ENCODE measurements around the gene ZNF837. TPM values are rescaled to one million over a fixed set of nuclear protein-coding genes. Genes with fewer than 3 reads are reported as not detected.

ZNF837 gene
- total RNA-seq, 1 donor from 2014 or later, result 2.4 TPM

- DNase-seq (ENCODE audit: low spot score in 2 of 2) (no peak), FAIRE-seq (no peak)
Observed at GRCh38 chr19:58326501-58326913, 54.3 kb downstream of the ZNF837 start.

DNA sequence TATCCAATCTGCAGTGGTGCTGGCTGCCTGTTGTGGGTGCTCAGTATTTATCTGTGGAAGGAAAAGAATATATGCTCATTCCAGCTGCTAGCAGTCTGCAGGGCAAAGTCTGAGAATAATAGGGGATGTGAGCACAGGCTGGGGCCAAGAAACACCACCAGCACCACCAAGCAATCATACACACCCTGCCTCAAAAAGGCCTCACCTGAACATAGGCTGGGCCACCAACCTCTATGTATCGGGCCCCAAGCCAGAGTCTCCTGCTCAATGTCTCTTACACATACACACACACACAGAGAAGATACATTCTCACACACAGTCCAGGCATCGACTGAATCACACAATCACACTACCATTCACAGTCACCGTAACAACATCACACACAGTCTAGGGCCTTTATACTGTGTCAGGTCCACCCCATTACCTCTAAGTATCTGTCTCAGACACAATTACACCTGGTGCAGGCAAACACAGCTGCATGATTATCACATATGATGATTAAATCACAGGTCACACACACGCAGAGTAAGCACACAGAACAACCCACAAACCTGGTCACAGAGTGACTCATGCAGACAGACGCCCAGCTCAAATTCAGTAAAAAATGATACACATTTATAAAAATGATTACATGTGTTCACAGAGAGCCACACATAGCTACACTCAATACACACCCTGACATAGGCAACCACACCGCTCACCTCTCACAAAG, 55.4 kb downstream of the ZNF837 start:
- no peak for DNase-seq (ENCODE audit: low spot score in 2 of 2)
- no peak for FAIRE-seq

DNA sequence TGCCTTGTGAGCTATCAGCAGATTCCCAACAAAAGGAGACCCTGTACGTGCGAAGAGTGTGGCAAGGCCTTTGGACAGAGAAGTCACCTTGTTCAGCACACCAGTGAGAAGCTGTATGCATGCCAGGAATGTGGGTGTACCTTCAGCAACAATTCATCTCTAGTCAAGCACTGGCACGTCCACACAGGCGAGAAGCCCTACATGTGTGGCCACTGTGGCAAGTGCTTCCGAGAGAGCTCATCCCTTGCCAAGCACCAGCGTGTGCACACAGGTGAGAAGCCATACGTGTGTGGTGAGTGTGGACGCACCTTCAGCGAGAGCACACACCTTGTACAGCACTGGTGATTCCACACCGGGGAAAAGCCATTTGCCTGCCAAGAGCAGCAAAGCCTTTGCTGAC, 61.6 kb downstream of the ZNF837 start:
- no peak for FAIRE-seq
- DNase-seq (ENCODE audit: low spot score in 2 of 2), result no peak

DNA sequence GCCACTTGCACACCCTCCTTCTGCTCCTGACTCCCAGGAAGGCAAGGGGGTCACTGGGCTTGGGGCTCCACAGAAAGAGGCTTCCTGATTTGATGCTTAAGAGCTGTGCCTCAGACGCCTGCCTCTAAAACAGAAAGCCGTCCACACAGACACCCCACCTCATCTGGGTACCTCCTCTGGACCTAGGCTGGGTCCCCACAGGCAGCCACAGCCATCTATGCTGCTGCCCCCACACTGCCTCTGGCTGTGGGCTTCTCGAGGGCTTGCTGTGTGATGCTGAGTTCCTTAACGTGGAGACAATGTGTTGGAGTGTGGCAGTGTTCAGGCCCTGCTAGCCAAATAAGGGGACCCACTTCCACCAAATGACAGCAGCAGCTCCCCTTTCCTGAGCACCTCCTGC, 62.5 kb downstream of the ZNF837 start:
- FAIRE-seq (no peak), DNase-seq (ENCODE audit: low spot score in 2 of 2) (no peak)

Small RNA genes within 50 kb of the gene (small RNA-seq; reads per million reads assigned to genes)
- gene MIR4754 (not detected), gene MIR6806 (0.20 reads per million), gene RNA5SP473 (not detected)

Other genes starting within 250 kb of the ZNF837 start
- gene ZNF329, start 230.2 kb downstream of the ZNF837 start, total RNA-seq, result 42.4 TPM
- 23.2 TPM for gene ZNF274, start 198.0 kb downstream of the ZNF837 start, total RNA-seq
- gene ZNF544, start 152.1 kb downstream of the ZNF837 start, total RNA-seq, result 72.2 TPM
- 14.3 TPM for gene ZNF8, start 102.1 kb downstream of the ZNF837 start, total RNA-seq
- gene ERVK3-1, start 75.7 kb downstream of the ZNF837 start, total RNA-seq, result 22.4 TPM
- gene ZSCAN22, start 54.0 kb downstream of the ZNF837 start, total RNA-seq, result 2.0 TPM
- 0.41 TPM for gene A1BG, start 27.5 kb downstream of the ZNF837 start, total RNA-seq
- gene ZNF497, start 18.3 kb downstream of the ZNF837 start, total RNA-seq, result 6.1 TPM
- 2,200 TPM for gene RPS5, start 6.2 kb upstream of the ZNF837 start, total RNA-seq
- not detected for gene RNF225, start 14.6 kb upstream of the ZNF837 start, total RNA-seq
- 11.8 TPM for gene ZNF584, start 27.6 kb upstream of the ZNF837 start, total RNA-seq
- gene ZNF132, start 59.1 kb upstream of the ZNF837 start, total RNA-seq, result 15.9 TPM
- 24.1 TPM for gene ZNF324B, start 70.6 kb upstream of the ZNF837 start, total RNA-seq
- gene ZNF324, start 86.0 kb upstream of the ZNF837 start, total RNA-seq, result 20.8 TPM
- gene ZNF446, start 95.3 kb upstream of the ZNF837 start, total RNA-seq, result 8.6 TPM
- gene SLC27A5, start 131.0 kb upstream of the ZNF837 start, total RNA-seq, result 6.9 TPM
- 6.9 TPM for gene ZBTB45, start 138.8 kb upstream of the ZNF837 start, total RNA-seq
- gene TRIM28, start 163.0 kb upstream of the ZNF837 start, total RNA-seq, result 332 TPM
- gene CHMP2A, start 174.1 kb upstream of the ZNF837 start, total RNA-seq, result 62.8 TPM
- gene UBE2M, start 177.6 kb upstream of the ZNF837 start, total RNA-seq, result 64.8 TPM
- 11.0 TPM for gene MZF1, start 192.3 kb upstream of the ZNF837 start, total RNA-seq